ENCODE measurements around the gene COA8. TPM values are rescaled to one million over a fixed set of nuclear protein-coding genes. Genes with fewer than 3 reads are reported as not detected.

Gene COA8
- total RNA-seq, 1 donor from 2014 or later = 54.9 TPM

- peak overlapping the region; percentile 99 for H3K27ac Mint-ChIP-seq (ENCODE audit: unreplicated experiment)
- TF ChIP-seq CTCF (IDR thresholded peaks at IDR 0.05; ENCODE audit: partially characterized antibody, unreplicated experiment) = no peak
- DNase-seq = no peak
- peaks cover 25% of the 10 kb centered on the region for H3K4me1 Mint-ChIP-seq (ENCODE audit: low read depth, unreplicated experiment)
- peaks cover 15% of the 10 kb centered on the region for H3K27me3 Mint-ChIP-seq (ENCODE audit: unreplicated experiment)
- no peak overlapping the region for H3K4me3 Mint-ChIP-seq (ENCODE audit: unreplicated experiment)
- H3K36me3 Mint-ChIP-seq (ENCODE audit: unreplicated experiment) = no peaks in the 10 kb centered on the region
- peaks cover 18% of the 10 kb centered on the region for H3K9me3 Mint-ChIP-seq (ENCODE audit: unreplicated experiment)
Measured at GRCh38 chr14:103593577-103593976, 30.8 kb downstream of the COA8 start.

DNA sequence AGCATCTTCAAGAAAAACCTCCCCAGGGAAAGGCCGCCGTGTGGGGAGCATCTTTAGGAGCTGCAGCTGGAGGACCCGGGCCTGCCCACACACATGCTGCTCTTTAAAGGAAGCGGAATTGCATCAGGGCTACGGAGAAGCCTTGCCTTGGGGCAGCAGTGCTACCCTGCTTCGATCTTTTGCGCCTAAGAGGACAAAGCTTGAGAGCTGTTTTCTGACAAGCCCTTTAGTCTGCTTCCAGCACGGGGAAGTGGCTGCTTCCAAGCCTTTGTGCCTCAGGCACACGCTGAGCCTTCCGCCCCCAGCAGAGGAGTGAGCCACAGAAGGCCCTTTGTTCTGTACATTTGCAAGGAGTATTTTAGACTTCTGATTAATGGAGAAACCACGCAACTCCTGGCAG, 31.5 kb downstream of the COA8 start:
- no peaks in the 10 kb centered on the region for H3K36me3 Mint-ChIP-seq (ENCODE audit: unreplicated experiment)
- peak overlapping the region; percentile 99 for H3K27ac Mint-ChIP-seq (ENCODE audit: unreplicated experiment)
- peaks cover 15% of the 10 kb centered on the region for H3K27me3 Mint-ChIP-seq (ENCODE audit: unreplicated experiment)
- DNase-seq = peak; percentile 58
- no peak for TF ChIP-seq CTCF (IDR thresholded peaks at IDR 0.05; ENCODE audit: partially characterized antibody, unreplicated experiment)
- H3K4me1 Mint-ChIP-seq (ENCODE audit: low read depth, unreplicated experiment) = peaks cover 25% of the 10 kb centered on the region
- peaks cover 18% of the 10 kb centered on the region for H3K9me3 Mint-ChIP-seq (ENCODE audit: unreplicated experiment)
- peak overlapping the region; percentile 78 for H3K4me3 Mint-ChIP-seq (ENCODE audit: unreplicated experiment)

DNA sequence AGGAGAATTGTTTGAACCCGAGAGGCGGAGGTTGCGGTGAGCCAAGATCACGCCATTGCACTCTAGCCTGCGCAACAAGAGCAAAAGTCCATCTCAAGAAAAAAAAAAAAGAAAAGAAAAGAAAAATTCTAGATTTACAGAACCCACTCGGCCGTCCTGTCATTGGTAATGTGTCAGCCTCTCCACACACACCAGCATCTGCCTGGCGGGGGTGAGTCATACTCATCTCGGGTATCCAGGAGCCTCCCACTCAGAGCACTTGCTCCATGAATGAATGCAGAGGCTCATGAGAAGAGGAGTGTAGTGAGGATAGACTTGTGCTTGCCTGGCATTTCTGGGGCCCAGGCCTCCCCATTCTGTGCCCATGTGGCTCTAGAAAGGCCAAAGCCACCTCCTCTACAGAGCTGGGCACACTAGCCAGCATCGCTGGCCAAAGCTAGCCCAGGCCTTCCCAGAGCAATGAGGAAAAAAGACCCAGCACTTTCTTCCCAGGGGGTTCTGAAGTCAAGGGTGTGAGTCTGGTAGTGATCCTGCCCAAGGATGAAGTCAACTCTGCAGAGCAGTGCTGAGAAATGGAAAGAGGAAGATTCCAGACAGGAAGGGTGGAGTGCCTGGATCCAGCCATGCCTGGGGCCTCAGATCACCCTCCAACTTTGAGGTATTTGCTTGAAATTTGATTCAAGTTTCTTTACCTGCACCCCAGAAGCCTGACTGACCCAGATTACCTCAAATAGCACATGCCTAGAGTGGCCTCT, 35.0 kb downstream of the COA8 start:
- Mint-ChIP-seq H3K4me1 (ENCODE audit: low read depth, unreplicated experiment) (peaks cover 25% of the 10 kb centered on the region), H3K27ac (ENCODE audit: unreplicated experiment) (peak overlapping the region; percentile 33), H3K27me3 (ENCODE audit: unreplicated experiment) (peaks cover 17% of the 10 kb centered on the region), H3K36me3 (ENCODE audit: unreplicated experiment) (no peaks in the 10 kb centered on the region), H3K9me3 (ENCODE audit: unreplicated experiment) (peaks cover 22% of the 10 kb centered on the region), H3K4me3 (ENCODE audit: unreplicated experiment) (no peak overlapping the region)
- DNase-seq = no peak
- no peak for TF ChIP-seq CTCF (IDR thresholded peaks at IDR 0.05; ENCODE audit: partially characterized antibody, unreplicated experiment)

DNA sequence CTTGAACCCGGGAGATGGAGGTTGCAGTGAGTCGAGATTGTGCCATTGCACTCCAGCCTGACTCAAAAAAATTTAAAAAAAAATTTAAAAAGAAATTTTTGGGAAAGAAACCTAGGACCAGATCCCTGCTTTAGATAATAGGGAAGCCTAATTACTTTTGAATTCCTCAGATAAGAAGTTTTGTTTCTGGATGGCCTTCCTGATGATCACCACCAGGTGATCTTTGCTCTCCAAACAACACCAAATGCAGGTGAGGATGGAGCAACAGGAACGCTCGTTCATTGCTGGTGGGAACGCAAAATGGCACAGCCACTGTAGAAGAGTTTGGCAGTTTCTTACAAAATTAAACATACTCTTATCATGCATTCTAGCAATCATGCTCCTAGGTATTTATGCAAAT, 37.7 kb downstream of the COA8 start:
- DNase-seq = no peak
- H3K27ac Mint-ChIP-seq (ENCODE audit: unreplicated experiment) = no peak overlapping the region
- peaks cover 21% of the 10 kb centered on the region for H3K4me1 Mint-ChIP-seq (ENCODE audit: low read depth, unreplicated experiment)
- H3K9me3 Mint-ChIP-seq (ENCODE audit: unreplicated experiment) = peaks cover 12% of the 10 kb centered on the region
- no peak overlapping the region for H3K4me3 Mint-ChIP-seq (ENCODE audit: unreplicated experiment)
- TF ChIP-seq CTCF (IDR thresholded peaks at IDR 0.05; ENCODE audit: partially characterized antibody, unreplicated experiment) = no peak
- no peaks in the 10 kb centered on the region for H3K36me3 Mint-ChIP-seq (ENCODE audit: unreplicated experiment)
- H3K27me3 Mint-ChIP-seq (ENCODE audit: unreplicated experiment) = peaks cover 7% of the 10 kb centered on the region

DNA sequence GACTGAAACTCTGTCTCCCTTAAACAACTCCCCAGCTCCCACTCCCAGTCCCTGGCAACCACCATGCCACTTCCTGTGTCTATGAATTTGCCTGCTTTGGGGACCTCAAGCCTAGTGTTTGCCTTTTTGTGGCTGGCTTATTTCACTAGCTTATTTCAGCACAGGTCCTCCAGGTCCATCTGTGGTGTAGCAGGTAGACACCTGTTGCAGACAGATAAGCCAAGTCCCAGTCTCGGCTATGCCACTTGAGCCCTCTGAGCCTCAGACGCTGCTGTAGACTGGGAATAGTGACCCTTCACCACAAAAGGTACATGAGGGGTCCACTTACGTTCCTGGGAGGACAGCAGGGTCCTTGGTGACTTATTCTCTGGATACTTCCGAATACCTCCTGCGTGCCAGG, 41.9 kb downstream of the COA8 start:
- Mint-ChIP-seq H3K4me3 (ENCODE audit: unreplicated experiment) (no peak overlapping the region), H3K27me3 (ENCODE audit: unreplicated experiment) (peaks cover 19% of the 10 kb centered on the region), H3K27ac (ENCODE audit: unreplicated experiment) (no peak overlapping the region), H3K9me3 (ENCODE audit: unreplicated experiment) (peaks cover 20% of the 10 kb centered on the region), H3K36me3 (ENCODE audit: unreplicated experiment) (peaks cover 4% of the 10 kb centered on the region), H3K4me1 (ENCODE audit: low read depth, unreplicated experiment) (peaks cover 28% of the 10 kb centered on the region)
- no peak for DNase-seq
- no peak for TF ChIP-seq CTCF (IDR thresholded peaks at IDR 0.05; ENCODE audit: partially characterized antibody, unreplicated experiment)

All from glutamatergic neuron (in vitro differentiated cells).